Loucy (cell line): ENCODE measurements around the gene ABAT.

Experiments used
- EZH2phosphoT487 ChIP-seq: fragments of 200-600 bp; IDR thresholded peaks from 2 replicates; pipeline ENCODE4 v1.6.1; 2018; ENCODE audit warnings: antibody characterized with exemption, mild to moderate bottlenecking, moderate library complexity, borderline replicate concordance
- TF ChIP-seq, protein P1 (sequence below): fragments of 200-600 bp; sonication (generic); conservative IDR thresholded peaks from 2 replicates; pipeline ENCODE4 v1.5.1; 2014; ENCODE audit warnings: mild to moderate bottlenecking, antibody characterized with exemption, low read length

DNA sequence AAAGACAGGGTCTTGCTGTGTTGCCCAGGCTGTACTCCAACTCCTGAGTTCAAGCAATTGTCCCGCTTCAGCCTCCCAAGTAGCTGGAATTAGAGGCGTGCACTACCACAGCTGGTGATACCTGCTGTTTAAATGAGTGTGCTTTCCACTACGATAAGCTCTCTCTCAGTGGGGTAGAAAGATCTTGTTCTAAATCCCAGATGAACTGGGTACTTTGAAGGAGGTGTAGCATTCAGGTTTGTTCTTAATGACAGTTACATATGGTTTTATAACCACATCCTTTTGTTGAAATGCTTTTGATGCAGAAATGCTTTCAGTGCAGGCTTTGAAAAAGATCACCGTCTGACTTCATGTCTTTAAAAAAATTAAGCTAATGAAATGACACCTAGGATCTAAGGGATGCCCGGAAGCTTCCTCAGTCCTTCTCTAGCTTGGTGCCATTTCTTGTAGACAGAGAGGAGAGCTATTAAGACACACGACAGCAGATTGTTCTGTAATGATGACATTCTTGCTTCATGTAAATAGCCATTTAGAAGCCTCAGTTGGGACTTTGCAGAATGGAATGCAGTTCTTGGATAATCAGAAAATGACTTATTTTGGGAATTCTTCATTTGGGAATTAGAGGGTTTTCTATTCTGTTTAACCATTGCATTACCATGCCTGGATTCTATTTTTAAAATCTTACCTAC lies 142.7 kb downstream of the ABAT start:
- TF ChIP-seq EZH2phosphoT487, result no peak
- TF ChIP-seq, protein P1, sequence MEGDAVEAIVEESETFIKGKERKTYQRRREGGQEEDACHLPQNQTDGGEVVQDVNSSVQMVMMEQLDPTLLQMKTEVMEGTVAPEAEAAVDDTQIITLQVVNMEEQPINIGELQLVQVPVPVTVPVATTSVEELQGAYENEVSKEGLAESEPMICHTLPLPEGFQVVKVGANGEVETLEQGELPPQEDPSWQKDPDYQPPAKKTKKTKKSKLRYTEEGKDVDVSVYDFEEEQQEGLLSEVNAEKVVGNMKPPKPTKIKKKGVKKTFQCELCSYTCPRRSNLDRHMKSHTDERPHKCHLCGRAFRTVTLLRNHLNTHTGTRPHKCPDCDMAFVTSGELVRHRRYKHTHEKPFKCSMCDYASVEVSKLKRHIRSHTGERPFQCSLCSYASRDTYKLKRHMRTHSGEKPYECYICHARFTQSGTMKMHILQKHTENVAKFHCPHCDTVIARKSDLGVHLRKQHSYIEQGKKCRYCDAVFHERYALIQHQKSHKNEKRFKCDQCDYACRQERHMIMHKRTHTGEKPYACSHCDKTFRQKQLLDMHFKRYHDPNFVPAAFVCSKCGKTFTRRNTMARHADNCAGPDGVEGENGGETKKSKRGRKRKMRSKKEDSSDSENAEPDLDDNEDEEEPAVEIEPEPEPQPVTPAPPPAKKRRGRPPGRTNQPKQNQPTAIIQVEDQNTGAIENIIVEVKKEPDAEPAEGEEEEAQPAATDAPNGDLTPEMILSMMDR, result no peak
